T-helper 22 cell (primary cell): ENCODE results near the gene SNX19.
A peak's percentile ranks its signal among the peaks of the same experiment; 100 is the strongest.

Experiments
- DNase-seq: peaks from one replicate; pipeline ENCODE4 v3.0.0-alpha.2; 2020; ENCODE audit warnings: low read depth

Gene SNX19

GRCh38 chr11:130907229-130907628 is 9.1 kb downstream of the SNX19 start:
- no peak for DNase-seq

- no peak for DNase-seq
Observed at GRCh38 chr11:130906616-130907015, 9.7 kb downstream of the SNX19 start.

DNA sequence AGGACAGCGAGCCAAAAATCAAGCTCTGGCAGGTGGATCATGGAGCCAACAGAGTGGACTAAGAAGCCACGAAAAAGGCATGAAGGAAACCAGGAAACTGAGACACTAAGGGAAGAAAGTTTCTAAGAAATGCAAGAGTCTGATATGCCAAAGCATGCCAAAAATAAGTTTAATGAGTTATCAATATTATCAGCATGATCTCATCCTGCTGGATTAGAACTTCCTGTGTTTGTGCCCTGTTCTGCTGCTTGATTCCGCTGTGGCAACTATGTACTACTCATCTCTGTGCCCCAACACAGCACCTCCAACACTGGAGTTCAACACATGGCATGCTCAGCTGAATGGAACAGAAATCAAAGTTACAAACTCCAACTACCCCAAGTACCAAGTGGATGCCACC is 10.8 kb downstream of the SNX19 start:
- no peak for DNase-seq

- DNase-seq, result no peak
Observed at GRCh38 chr11:130904380-130904779, 11.9 kb downstream of the SNX19 start.

DNA sequence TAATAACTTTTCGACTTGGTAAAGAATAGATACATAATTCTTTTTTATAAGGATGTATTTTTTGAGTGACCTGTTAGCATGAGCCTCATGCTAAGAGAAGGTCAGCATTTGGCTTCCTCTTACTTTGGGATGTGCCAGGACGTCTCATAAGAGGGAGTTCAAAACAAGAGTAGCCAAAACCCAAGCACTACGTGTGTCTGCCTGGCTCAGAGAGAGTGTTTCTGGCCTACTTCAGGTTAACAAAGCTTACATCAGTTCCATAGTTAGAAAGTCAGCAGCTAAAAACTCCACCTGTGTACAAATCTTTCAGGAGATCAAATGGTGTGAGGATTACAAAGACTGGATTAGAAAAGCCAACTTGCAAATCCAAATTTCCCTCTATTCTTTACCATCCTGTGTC is 13.9 kb downstream of the SNX19 start:
- no peak for DNase-seq

DNA sequence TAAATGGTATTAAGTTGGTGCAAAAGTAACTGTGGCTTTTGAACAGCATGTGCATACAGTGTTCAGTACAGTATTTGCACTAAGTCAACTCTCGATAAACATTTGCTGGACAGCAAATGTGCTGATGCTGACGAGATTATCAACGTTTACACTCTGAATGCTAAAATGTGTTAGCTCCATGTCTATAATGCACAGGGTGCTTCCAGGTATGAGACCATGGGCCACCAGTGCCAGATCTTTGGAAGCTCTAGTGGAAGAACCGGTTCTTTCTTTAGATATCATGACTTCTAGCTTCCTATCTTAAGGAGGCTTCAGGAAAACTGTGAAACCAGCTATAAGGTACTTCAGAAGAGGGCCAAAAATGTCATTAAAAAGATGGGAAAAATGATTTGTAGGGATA is 17.2 kb downstream of the SNX19 start:
- DNase-seq, result no peak

DNA sequence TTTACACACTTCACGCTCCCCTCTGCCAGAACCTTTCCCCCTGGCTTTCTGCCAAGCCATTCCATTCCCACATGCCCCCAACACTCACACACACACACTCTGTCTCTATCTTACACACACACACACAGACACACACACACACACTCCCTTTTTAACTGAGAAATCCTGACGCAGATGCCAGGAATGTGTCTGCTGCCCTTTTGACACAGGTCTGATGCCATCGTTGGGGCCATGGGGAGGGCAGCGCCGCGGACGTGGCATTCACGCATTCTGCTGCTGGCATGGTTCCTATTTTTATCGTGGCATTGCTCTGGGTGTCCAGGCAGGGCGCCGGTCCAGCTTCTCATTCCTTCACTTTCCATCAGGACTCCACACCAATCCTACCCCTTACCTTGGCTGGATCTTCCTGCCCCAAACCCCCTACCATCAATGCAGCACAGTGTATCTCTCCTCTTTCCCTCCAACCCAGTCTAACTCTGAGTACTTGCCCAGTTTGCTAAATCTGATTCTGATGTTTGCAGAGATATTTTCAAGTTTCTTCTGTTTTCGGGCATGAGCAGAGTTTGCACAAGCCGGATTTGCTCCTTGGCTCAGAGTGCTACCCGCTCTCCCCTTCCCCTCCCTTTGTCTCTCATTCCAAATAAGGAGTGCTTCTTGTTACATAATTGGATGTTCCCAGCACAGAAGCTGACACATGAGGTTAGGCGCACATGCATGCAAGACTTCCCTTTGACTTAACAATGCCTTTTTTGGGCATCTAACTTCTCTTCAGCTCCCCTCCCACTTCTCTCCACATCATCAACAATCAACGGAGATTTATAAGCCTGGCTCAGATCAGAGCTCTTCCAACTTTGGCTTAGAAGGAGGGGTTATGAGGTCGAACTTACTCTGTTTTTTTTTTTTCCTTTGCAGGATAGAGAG is 18.8 kb downstream of the SNX19 start:
- DNase-seq, result no peak

DNA sequence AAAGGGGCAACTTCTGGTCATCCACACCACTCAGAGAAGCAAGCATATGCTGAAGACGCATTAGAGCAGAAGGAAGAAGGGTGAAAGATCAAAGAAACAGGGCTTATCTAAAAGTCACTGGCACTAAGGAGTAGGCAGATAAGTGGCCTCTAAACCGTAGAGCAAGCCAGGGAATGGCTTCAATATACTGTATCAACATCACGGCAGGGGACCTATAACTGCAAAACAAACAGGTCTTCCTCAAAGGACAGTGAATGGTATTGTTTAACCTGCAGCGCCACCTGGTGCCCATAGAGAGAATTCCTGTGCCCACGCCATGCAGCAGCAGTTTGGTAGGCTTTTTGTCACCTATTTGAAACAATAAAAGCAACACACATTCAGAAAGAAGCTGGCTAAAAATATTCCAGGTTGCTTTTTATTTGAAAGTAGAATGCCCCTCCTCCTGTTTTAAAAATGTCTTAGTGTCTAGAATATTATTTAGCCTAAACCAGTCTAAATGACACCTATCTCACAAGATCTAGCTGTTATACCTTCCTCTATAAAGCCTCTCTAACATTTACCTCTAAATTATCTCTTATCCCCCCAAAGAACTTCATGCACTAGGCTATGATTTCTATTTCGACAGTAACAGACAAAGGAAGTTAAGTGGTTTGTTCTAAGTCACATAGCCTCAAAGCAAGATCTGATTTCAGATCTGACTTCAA is 21.8 kb downstream of the SNX19 start:
- DNase-seq, result peak; percentile 32

GRCh38 chr11:130892861-130893260 is 23.4 kb downstream of the SNX19 start:
- DNase-seq, result no peak

GRCh38 chr11:130891326-130891725 is 25.0 kb downstream of the SNX19 start:
- no peak for DNase-seq

GRCh38 chr11:130890039-130890745 is 26.1 kb downstream of the SNX19 start:
- no peak for DNase-seq

DNA sequence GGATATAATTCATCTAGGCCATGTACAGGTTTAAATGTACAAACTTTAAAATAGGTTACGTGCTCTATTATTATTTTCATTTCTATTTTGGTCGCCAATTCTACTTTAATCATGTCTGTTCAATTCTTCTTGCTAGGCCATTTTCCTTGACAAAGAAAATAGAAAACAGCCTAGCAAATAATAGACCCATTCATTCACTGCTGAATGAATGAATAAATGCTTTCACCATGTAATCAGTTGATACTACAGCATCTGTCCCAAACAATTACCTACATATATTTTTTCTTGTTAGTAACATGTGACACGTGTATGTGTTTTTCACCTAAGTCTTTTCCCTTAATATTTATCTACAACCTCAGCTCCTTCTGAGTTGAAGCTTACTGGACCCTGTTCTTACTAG is 27.5 kb downstream of the SNX19 start:
- no peak for DNase-seq

GRCh38 chr11:130886704-130887103 is 29.6 kb downstream of the SNX19 start:
- DNase-seq, result no peak

GRCh38 chr11:130882138-130882551 is 34.1 kb downstream of the SNX19 start:
- no peak for DNase-seq

DNA sequence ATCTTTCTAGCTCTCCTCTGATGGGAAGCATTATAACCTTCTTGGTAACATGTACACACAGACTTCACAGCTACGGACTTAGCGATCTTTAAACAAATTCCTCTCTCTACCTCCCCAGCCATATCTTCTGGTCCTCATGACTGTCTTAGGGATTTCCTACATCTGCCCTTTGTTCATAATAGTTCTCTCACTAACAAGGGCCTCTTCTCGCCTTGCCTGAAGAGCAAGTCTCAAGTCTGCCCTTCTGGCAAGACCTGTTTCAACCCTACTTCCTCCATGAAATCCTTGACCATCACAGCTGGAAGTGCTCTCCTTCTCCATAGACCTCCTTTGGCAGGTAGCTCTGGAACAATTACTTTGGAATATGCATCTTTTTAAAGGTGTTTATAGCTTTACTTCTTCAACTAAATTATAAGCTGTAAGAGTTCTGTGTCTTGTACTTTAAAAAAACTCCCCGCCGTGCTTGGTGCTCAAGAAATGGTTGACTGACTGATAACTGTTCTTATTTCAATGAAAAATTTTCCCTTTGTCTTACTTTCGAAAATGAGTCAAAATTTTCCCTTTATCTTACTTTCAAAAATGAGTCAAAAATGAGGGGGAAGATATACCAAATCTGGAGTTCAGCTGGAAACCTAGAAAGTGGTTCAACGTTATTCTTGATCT is 34.7 kb downstream of the SNX19 start:
- DNase-seq, result no peak

DNA sequence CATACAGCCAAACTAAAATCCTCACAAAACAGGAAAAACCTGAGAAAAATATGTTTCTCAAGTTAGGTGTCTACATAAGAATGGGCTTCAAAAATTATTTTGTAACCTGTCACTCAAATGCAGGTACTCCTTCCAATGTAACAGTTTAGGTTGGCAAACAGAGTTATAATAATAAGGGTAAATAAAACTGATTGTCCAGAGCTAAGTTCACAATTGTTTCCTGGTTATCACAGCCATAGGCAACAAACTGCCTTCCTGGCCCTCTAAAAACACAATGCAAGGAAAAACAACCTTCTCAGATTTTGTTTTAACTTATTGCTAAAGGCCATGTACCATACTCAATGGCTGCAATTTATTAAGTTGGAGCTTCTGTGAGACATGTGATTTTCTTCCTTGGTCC is 36.4 kb downstream of the SNX19 start:
- no peak for DNase-seq

- DNase-seq, result no peak
Observed at GRCh38 chr11:130876931-130877915, 39.1 kb downstream of the SNX19 start.

GRCh38 chr11:130876100-130876499 is 40.2 kb downstream of the SNX19 start:
- DNase-seq, result no peak

DNA sequence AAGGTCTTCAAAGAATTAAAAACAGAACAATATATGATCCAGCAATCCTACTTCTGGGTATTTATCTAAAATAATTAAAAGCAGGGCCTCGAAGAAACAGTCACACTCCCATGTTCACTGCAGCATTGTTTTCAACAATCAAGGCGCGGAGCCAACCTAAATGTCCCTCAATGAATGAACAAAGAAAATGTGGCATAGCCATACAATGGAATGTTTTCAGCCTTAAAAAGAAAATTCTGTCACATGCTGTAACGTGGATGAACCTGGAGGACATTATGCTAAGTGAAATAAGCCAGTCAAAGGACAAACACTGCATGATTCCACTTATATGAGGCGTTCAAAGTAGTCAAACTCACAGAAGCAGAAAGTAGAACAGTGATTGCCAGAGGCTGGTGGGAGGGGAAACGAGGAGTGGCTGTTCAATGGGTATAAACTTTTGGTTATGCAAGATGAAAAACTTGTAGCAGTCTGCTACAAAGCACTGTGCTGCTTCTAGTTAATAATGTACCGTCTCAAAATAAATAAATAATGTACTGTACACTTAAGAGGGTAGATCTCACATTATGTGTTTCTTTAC is 41.2 kb downstream of the SNX19 start:
- no peak for DNase-seq

- DNase-seq, result no peak
Observed at GRCh38 chr11:130874396-130874795, 41.9 kb downstream of the SNX19 start.

GRCh38 chr11:130873761-130874160 is 42.5 kb downstream of the SNX19 start:
- DNase-seq, result no peak
